BJ (cell line): ENCODE measurements around the gene CES1. TPM values are rescaled to one million over a fixed set of nuclear protein-coding genes. Genes with fewer than 3 reads are reported as not detected.
"Not testable (repeated sequence)": the region's sequence is repeated elsewhere in the genome, so short reads cannot be mapped to it uniquely, and the experiment has no call there.

Source experiments
- CTCF ChIA-PET: fragments of 350-600 bp; formaldehyde crosslinking; extraction: SDS; loops from one replicate; lab custom pipeline; 2021; ENCODE audit warnings: antibody characterized with exemption, inconsistent platforms; lab: Yijun Ruan, JAX
- POLR2A ChIA-PET: fragments of 300-600 bp; sonication (Branson Sonifier 250); formaldehyde crosslinking; extraction: SDS; loops from one replicate; lab custom pipeline; 2021; ENCODE audit warnings: antibody characterized with exemption; lab: Charles Lee
- DNase-seq: peaks from one replicate; pipeline ENCODE4 v3.0.0-alpha.2; 2011; ENCODE audit warnings: low read depth
- H3K27me3 ChIP-seq: 2 replicates; pipeline ENCODE4 v1.6.0; 2011; ENCODE audit warnings: low read length; ENCODE audit not compliant: control insufficient read depth, insufficient read depth
- H3K36me3 ChIP-seq: 2 replicates; pipeline ENCODE4 v1.5.1; 2011; ENCODE audit warnings: low read length; ENCODE audit not compliant: control insufficient read depth, insufficient read depth
- H3K4me3 ChIP-seq: 2 replicates; pipeline ENCODE4 v1.5.1; 2011; ENCODE audit warnings: low read depth, mild to moderate bottlenecking, control low read depth, low read length
- polyA plus RNA-seq: library from polyadenylated mRNA; depleted of rRNA; stranded (reverse); fragments of >200 nt; gene quantifications from 2 replicates; pipeline ENCODE4 v1.2.3, GENCODE V29; 2011
- TF ChIP-seq, protein P1 (sequence below): IDR thresholded peaks from 2 replicates; pipeline ENCODE4 v1.5.1; 2011; ENCODE audit warnings: low read depth, mild to moderate bottlenecking, control low read depth, inconsistent platforms, low read length, moderate library complexity; ENCODE audit not compliant: insufficient read depth

CES1 gene
- polyA plus RNA-seq, 1 experiment = 0.69 TPM

DNA sequence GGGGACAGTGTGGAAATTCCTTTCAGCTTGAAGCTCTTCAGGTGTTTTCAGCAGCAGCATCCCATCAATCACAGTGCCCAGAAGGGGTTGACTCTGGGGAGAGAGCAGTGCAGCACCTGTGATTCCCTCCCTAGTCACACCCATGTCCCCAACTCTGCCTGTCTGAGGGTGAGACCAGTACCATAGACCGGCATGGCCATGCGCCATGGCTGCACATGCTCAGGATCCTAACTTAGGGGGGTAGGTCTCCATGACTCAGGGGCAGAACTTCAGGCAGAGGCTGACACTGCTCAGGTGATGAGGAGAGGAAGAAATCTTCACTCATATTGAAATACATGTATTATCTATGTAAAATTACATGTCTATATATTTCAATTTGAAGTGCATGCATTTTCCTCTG lies 19.9 kb downstream of the CES1 start:
- DNase-seq = no peak
- no peak overlapping the region for H3K4me3 ChIP-seq
- CTCF ChIA-PET = no interaction called here
- POLR2A ChIA-PET = no interaction called here
- TF ChIP-seq, protein P1, sequence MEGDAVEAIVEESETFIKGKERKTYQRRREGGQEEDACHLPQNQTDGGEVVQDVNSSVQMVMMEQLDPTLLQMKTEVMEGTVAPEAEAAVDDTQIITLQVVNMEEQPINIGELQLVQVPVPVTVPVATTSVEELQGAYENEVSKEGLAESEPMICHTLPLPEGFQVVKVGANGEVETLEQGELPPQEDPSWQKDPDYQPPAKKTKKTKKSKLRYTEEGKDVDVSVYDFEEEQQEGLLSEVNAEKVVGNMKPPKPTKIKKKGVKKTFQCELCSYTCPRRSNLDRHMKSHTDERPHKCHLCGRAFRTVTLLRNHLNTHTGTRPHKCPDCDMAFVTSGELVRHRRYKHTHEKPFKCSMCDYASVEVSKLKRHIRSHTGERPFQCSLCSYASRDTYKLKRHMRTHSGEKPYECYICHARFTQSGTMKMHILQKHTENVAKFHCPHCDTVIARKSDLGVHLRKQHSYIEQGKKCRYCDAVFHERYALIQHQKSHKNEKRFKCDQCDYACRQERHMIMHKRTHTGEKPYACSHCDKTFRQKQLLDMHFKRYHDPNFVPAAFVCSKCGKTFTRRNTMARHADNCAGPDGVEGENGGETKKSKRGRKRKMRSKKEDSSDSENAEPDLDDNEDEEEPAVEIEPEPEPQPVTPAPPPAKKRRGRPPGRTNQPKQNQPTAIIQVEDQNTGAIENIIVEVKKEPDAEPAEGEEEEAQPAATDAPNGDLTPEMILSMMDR = no peak
- no peaks in the 10 kb centered on the region for H3K27me3 ChIP-seq
- no peaks in the 10 kb centered on the region for H3K36me3 ChIP-seq

DNA sequence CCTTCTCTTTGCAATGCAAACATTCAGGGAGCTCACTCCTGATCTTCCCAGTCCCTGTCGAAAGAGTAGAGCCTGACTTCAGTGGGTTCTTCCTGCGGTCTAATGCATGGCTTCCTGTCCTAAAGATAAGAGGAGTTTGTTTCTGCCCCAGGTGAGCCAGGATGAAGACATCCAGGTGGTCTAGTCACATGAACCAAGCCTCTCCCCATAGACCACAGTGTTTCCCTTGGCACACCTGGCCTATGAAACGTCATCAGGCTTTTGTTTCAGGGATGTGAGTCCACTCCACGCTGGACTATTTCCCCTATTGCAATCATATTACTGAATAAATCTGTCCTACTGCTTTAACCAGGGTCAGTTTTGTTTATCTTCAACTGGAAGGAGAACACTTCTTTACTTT lies 21.1 kb downstream of the CES1 start:
- CTCF ChIA-PET = no interaction called here
- POLR2A ChIA-PET = no interaction called here
- no peaks in the 10 kb centered on the region for H3K36me3 ChIP-seq
- no peaks in the 10 kb centered on the region for H3K27me3 ChIP-seq
- TF ChIP-seq, protein P1 = no peak
- no peak for DNase-seq
- H3K4me3 ChIP-seq = no peak overlapping the region

DNA sequence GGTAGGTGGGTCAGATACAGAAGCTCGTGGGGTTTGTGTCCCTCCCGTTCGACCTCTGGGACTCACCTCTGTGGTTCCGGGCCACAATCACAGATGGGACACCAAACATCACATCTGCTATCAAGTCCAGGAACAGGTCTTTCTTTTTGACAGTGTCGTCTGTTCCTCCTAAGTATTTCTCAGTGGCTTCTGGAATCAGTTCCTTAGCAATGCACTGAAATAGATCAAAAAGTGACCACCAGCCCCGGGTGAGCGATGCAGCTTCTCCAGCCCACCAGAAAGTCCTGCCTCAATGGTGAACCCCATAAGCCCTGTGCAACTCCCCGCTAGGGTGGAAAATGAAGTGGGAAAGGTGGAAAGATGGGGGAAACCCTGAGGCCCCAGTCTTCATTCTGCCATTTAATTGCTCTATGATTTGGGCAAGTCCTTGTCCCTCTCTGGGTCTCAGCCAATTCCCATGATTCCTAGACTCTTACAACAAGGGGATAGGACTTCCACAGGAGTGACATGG lies 22.4 kb downstream of the CES1 start:
- TF ChIP-seq, protein P1 = no peak
- no peak for DNase-seq
- ChIA-PET CTCF (no interaction called here), POLR2A (no interaction called here)
- no peaks in the 10 kb centered on the region for H3K27me3 ChIP-seq
- no peaks in the 10 kb centered on the region for H3K36me3 ChIP-seq
- no peak overlapping the region for H3K4me3 ChIP-seq

DNA sequence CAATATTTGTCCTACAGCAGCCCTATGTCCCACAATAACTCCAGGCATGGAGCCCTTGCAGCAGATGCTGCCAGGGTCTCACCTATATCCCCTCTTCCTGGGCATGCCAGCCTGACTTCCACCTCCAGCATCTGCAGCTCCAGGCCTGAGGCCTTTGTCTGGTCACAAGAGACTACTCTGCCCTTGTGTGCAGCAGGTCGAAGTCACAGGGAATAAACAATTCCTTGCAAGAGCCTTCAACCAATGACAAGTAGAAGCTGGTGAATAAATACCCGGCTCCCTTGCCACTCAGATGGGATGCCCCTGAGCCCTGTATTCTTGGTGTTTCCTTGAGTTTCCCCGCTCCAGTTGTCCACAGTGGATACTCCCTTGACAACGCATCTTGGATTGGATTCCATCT lies 23.0 kb downstream of the CES1 start:
- CTCF ChIA-PET = no interaction called here

DNA sequence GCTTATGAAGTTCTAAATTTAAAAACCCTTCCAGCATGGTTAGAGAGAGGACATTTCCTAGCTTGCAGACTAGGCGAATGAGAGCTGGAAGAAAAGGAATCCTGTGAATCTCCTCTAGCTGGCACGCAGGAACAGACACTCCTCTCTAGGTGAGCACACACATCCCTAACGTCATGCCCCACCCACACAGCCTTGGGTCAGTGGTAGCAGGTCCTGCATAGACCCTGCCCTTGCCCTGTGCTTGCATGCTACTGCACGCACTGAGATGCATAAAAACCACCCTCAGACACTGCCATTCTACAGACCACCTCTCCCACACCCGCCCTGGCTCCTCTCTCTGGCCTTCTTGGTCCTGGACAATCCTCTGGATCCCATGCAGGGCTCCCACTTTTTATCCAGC lies 23.5 kb downstream of the CES1 start:
- no peak for DNase-seq
- CTCF ChIA-PET = no interaction called here
- POLR2A ChIA-PET = no interaction called here
- TF ChIP-seq, protein P1 = no peak
- no peak overlapping the region for H3K4me3 ChIP-seq
- no peaks in the 10 kb centered on the region for H3K36me3 ChIP-seq
- no peaks in the 10 kb centered on the region for H3K27me3 ChIP-seq

More for the DNA sequence above, 23.0 kb downstream of the CES1 start:
- Histone ChIP-seq H3K36me3 (no peaks in the 10 kb centered on the region), H3K4me3 (no peak overlapping the region), H3K27me3 (no peaks in the 10 kb centered on the region)
- DNase-seq = no peak
- TF ChIP-seq, protein P1 = no peak
- POLR2A ChIA-PET = no interaction called here

DNA sequence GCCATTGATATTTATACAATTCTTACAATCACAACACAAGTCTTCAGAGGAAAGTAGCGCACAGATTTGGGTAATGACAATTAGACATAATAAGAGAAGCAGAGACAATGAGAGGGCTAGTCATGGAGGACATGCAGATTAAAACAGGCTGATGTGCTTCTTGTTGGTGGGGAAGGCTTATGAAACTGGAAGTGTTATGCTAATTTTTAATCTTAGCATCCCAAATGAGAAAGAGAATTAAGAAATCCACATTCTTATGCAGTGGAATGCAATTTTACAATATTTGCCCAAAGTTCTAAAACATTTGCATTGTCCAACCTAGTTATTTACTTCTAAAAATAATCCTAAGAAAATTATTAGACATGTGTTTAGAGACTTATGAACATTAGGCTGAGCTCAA lies 24.6 kb downstream of the CES1 start:
- H3K36me3 ChIP-seq, H3K4me3 ChIP-seq, H3K27me3 ChIP-seq, CTCF ChIA-PET, POLR2A ChIA-PET, DNase-seq: not testable (repeated sequence)

DNA sequence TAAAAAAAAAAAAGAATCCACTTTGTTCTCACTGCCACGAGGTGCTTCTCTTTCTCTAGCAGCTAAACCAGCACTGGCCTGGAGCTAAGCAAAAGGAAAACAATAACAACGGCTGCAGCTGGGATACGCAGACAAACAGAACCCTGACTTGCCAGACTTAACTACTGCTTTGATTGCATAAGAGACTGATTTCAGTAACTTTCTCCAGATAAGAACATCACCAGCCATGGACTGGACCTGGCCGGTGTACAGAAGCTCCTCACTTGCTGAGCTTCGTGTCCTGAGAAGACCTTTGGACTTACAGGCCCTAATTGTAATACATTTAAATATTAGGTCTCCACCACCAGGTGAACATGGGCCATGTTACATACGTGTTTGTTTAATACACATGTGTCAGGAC lies 27.8 kb downstream of the CES1 start:
- CTCF ChIA-PET, POLR2A ChIA-PET, H3K4me3 ChIP-seq, DNase-seq, H3K27me3 ChIP-seq, H3K36me3 ChIP-seq: not testable (repeated sequence)

DNA sequence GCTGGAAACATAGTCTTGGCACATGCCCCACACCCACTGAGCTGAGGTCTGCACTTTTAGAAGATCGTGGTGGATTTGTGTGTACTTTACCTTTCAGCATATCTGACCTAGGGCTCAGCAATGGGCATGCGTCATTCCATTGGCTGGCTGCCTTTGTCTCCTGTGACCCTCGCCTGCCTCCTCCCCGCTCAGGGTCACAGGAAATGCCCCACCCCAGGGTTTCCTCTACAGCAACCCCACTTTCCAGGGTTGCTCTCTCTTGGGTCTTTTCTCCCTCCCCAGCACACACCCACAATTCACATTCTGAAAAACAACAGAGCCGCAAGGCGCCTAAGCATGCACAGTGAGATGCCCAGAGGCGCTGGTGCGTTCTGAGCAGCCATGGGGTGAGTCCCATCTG lies 29.2 kb downstream of the CES1 start:
- H3K4me3 ChIP-seq, CTCF ChIA-PET, DNase-seq, H3K27me3 ChIP-seq, H3K36me3 ChIP-seq, POLR2A ChIA-PET: not testable (repeated sequence)
